T-helper 17 cell (primary cell): ENCODE data around the gene MRPL55. TPM values are rescaled to one million over a fixed set of nuclear protein-coding genes. Genes with fewer than 3 reads are reported as not detected.
A peak's percentile ranks its signal among the peaks of the same experiment; 100 is the strongest.

Source experiments
- ATAC-seq: fragments of 150-1000 bp; cut with Tn5 transposase; 2 replicates; pipeline ENCODE4 v1.10.0; 2021; ENCODE audit warnings: mild to moderate bottlenecking, moderate library complexity
- DNase-seq, 3 donors: peaks; one replicate each; pipeline versions ENCODE4 v3.0.0 to v3.0.0-alpha.2; 2020 to 2021
- H3K9me3 ChIP-seq: one replicate; pipeline ENCODE4 v1.7.0; 2013; ENCODE audit warnings: low read length, mild to moderate bottlenecking; ENCODE audit not compliant: control insufficient read depth, poor library complexity, severe bottlenecking
- H3K27ac Mint-ChIP-seq: one replicate; pipeline ENCODE4 v1.8.0; 2022; ENCODE audit warnings: mild to moderate bottlenecking, moderate library complexity, mixed read lengths
- H3K27me3 Mint-ChIP-seq: one replicate; pipeline ENCODE4 v1.8.0; 2022; ENCODE audit warnings: mixed read lengths
- H3K36me3 Mint-ChIP-seq: one replicate; pipeline ENCODE4 v1.8.0; 2022; ENCODE audit warnings: low read depth, mixed read lengths
- H3K4me1 Mint-ChIP-seq: one replicate; pipeline ENCODE4 v1.8.0; 2022; ENCODE audit warnings: mild to moderate bottlenecking, mixed read lengths
- H3K4me3 Mint-ChIP-seq: one replicate; pipeline ENCODE4 v1.8.0; 2022; ENCODE audit warnings: mild to moderate bottlenecking, moderate library complexity, mixed read lengths
- total RNA-seq, 4 donors: library from RNA in 2 of 4; stranded (reverse) in 2 of 4; gene quantifications; one replicate each; pipeline ENCODE4 v1.2.3 and lab custom pipeline; 2022 to 2026

MRPL55 gene
- total RNA-seq, 2 donors from 2014 or later, result 55.2 to 59.9 TPM

- ATAC-seq, result no peak
- Mint-ChIP-seq H3K36me3 (no peaks in the 10 kb centered on the region), H3K4me3 (no peak overlapping the region), H3K4me1 (peaks cover 7% of the 10 kb centered on the region), H3K27me3 (no peaks in the 10 kb centered on the region), H3K27ac (no peak overlapping the region)
- no peaks in the 10 kb centered on the region for H3K9me3 ChIP-seq
- DNase-seq, result no peak
Measured at GRCh38 chr1:228151180-228151925, 42.3 kb upstream of the MRPL55 start.

- H3K9me3 ChIP-seq, result no peaks in the 10 kb centered on the region
- H3K4me1 Mint-ChIP-seq, result peaks cover 7% of the 10 kb centered on the region
- H3K36me3 Mint-ChIP-seq, result no peaks in the 10 kb centered on the region
- DNase-seq (no peak), ATAC-seq (no peak)
- H3K27ac Mint-ChIP-seq, result no peak overlapping the region
- no peaks in the 10 kb centered on the region for H3K27me3 Mint-ChIP-seq
- H3K4me3 Mint-ChIP-seq, result peak overlapping the region; percentile 19
Measured at GRCh38 chr1:228150461-228151179, 41.5 kb upstream of the MRPL55 start.

GRCh38 chr1:228150120-228150460 lies 41.0 kb upstream of the MRPL55 start:
- peak overlapping the region; percentile 19 for H3K4me3 Mint-ChIP-seq
- H3K27ac Mint-ChIP-seq, result no peak overlapping the region
- peaks cover 7% of the 10 kb centered on the region for H3K4me1 Mint-ChIP-seq
- no peaks in the 10 kb centered on the region for H3K27me3 Mint-ChIP-seq
- no peak for ATAC-seq
- DNase-seq, result no peak
- no peaks in the 10 kb centered on the region for H3K36me3 Mint-ChIP-seq
- no peaks in the 10 kb centered on the region for H3K9me3 ChIP-seq

- H3K4me3 Mint-ChIP-seq, result peak within 1 kb of the TSS; percentile 19
- ATAC-seq (no peak), DNase-seq (no peak)
- no peaks in the 10 kb centered on the region for H3K36me3 Mint-ChIP-seq
- H3K9me3 ChIP-seq, result no peaks in the 10 kb centered on the region
- no peak within 1 kb of the TSS for H3K27ac Mint-ChIP-seq
- H3K27me3 Mint-ChIP-seq, result no peaks in the 10 kb centered on the region
- peaks cover 7% of the 10 kb centered on the region for H3K4me1 Mint-ChIP-seq
Measured at GRCh38 chr1:228149406-228150119, 40.5 kb upstream of the MRPL55 start, which contains the start of gene GJC2. GJC2 (plus strand) TSS chr1:228149930; CDS start chr1:228157759, 7,829 bp downstream.

GRCh38 chr1:228148935-228149405 lies 39.9 kb upstream of the MRPL55 start:
- no peaks in the 10 kb centered on the region for H3K9me3 ChIP-seq
- Mint-ChIP-seq H3K36me3 (no peaks in the 10 kb centered on the region), H3K27ac (no peak overlapping the region), H3K27me3 (no peaks in the 10 kb centered on the region), H3K4me1 (peaks cover 10% of the 10 kb centered on the region), H3K4me3 (no peak overlapping the region)
- ATAC-seq (no peak), DNase-seq (no peak)

- H3K4me1 Mint-ChIP-seq, result peaks cover 16% of the 10 kb centered on the region
- H3K27me3 Mint-ChIP-seq, result no peaks in the 10 kb centered on the region
- no peak overlapping the region for H3K4me3 Mint-ChIP-seq
- ATAC-seq (no peak), DNase-seq (no peak)
- no peak overlapping the region for H3K27ac Mint-ChIP-seq
- H3K36me3 Mint-ChIP-seq, result no peaks in the 10 kb centered on the region
- no peaks in the 10 kb centered on the region for H3K9me3 ChIP-seq
Measured at GRCh38 chr1:228148196-228148861, 39.2 kb upstream of the MRPL55 start.

- Mint-ChIP-seq H3K4me3 (no peak overlapping the region), H3K36me3 (no peaks in the 10 kb centered on the region), H3K27me3 (no peaks in the 10 kb centered on the region), H3K4me1 (peaks cover 21% of the 10 kb centered on the region), H3K27ac (no peak overlapping the region)
- H3K9me3 ChIP-seq, result no peaks in the 10 kb centered on the region
- ATAC-seq (no peak), DNase-seq (no peak)
Measured at GRCh38 chr1:228147768-228148167, 38.7 kb upstream of the MRPL55 start.

- Mint-ChIP-seq H3K27me3 (no peaks in the 10 kb centered on the region), H3K4me3 (no peak overlapping the region), H3K27ac (no peak overlapping the region), H3K36me3 (no peaks in the 10 kb centered on the region), H3K4me1 (peaks cover 22% of the 10 kb centered on the region)
- H3K9me3 ChIP-seq, result no peaks in the 10 kb centered on the region
- DNase-seq (no peak), ATAC-seq (no peak)
Measured at GRCh38 chr1:228147151-228147693, 38.1 kb upstream of the MRPL55 start.

GRCh38 chr1:228146417-228147150 lies 37.5 kb upstream of the MRPL55 start:
- Mint-ChIP-seq H3K4me3 (no peak overlapping the region), H3K27ac (no peak overlapping the region), H3K36me3 (no peaks in the 10 kb centered on the region), H3K27me3 (no peaks in the 10 kb centered on the region), H3K4me1 (peaks cover 22% of the 10 kb centered on the region)
- DNase-seq, result no peak
- ATAC-seq, result no peak
- no peaks in the 10 kb centered on the region for H3K9me3 ChIP-seq

GRCh38 chr1:228145463-228146416 lies 36.6 kb upstream of the MRPL55 start:
- no peaks in the 10 kb centered on the region for H3K9me3 ChIP-seq
- H3K36me3 Mint-ChIP-seq, result no peaks in the 10 kb centered on the region
- no peaks in the 10 kb centered on the region for H3K27me3 Mint-ChIP-seq
- H3K27ac Mint-ChIP-seq, result no peak overlapping the region
- DNase-seq (no peak), ATAC-seq (no peak)
- no peak overlapping the region for H3K4me3 Mint-ChIP-seq
- H3K4me1 Mint-ChIP-seq, result peaks cover 20% of the 10 kb centered on the region

- Mint-ChIP-seq H3K4me3 (no peak overlapping the region), H3K27me3 (no peaks in the 10 kb centered on the region), H3K36me3 (no peaks in the 10 kb centered on the region), H3K27ac (no peak overlapping the region), H3K4me1 (peaks cover 20% of the 10 kb centered on the region)
- no peaks in the 10 kb centered on the region for H3K9me3 ChIP-seq
- DNase-seq (no peak), ATAC-seq (no peak)
Measured at GRCh38 chr1:228144993-228145343, 35.9 kb upstream of the MRPL55 start.
